GM12874 (cell line): ENCODE results near the gene FAM222A.

Experiments
- CTCF ChIP-seq: IDR thresholded peaks from 2 replicates; pipeline ENCODE4 v1.5.1; 2011; ENCODE audit warnings: low read depth, mild to moderate bottlenecking, control low read depth, low read length, moderate library complexity; ENCODE audit not compliant: insufficient read depth

Gene FAM222A

GRCh38 chr12:109795023-109795422 lies 81.4 kb downstream of the FAM222A start:
- no peak for TF ChIP-seq CTCF

- TF ChIP-seq CTCF, result no peak
Measured at GRCh38 chr12:109796057-109796456, 82.4 kb downstream of the FAM222A start.

- no peak for TF ChIP-seq CTCF
Measured at GRCh38 chr12:109797905-109798669, 84.5 kb downstream of the FAM222A start.

- no peak for TF ChIP-seq CTCF
Measured at GRCh38 chr12:109798691-109799090, 85.1 kb downstream of the FAM222A start.

- no peak for TF ChIP-seq CTCF
Measured at GRCh38 chr12:109800536-109800935, 86.9 kb downstream of the FAM222A start.

GRCh38 chr12:109802828-109803227 lies 89.2 kb downstream of the FAM222A start:
- no peak for TF ChIP-seq CTCF

- TF ChIP-seq CTCF, result no peak
Measured at GRCh38 chr12:109803678-109804077, 90.1 kb downstream of the FAM222A start.
